ENCODE results near the gene SNCAIP.

DNA sequence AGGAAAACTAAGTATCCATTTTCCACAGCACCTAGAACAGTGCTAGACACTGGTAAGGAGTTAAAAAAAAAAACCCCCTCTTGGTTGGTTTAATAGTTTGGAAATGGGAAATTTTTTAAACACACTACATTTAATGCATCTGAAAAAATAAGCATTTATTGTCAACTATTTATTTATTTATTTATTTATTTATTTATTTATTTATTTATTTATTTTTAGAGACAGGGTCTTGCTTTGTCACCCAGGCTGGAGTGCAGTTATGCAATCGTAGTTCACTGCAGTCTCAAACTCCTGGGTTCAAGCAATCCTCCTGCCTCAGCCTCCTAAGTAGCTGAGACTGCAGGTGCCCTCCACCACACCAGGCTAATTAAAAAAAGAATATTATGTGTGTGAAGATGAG lies 51.6 kb downstream of the SNCAIP start:
- TF ChIP-seq EZH2phosphoT487 (IDR thresholded peaks at IDR 0.05; ENCODE audit: unreplicated experiment) (no peak), CREB1 (CRISPR knock-in tag; IDR thresholded peaks at IDR 0.05; ENCODE audit: low read depth) (no peak), POLR2AphosphoS5 (IDR thresholded peaks at IDR 0.05; ENCODE audit: low read depth) (no peak), EZH2 (IDR thresholded peaks at IDR 0.05; ENCODE audit: low read depth, unreplicated experiment) (no peak), ZNF331 (CRISPR knock-in tag; IDR thresholded peaks at IDR 0.05; ENCODE audit: low read depth) (no peak), ZNF114 (CRISPR knock-in tag; IDR thresholded peaks at IDR 0.05) (no peak), NANOG (IDR thresholded peaks at IDR 0.05; ENCODE audit: borderline replicate concordance) (no peak), STAT1 (IDR thresholded peaks at IDR 0.05; ENCODE audit: unreplicated experiment) (no peak), JUNB (IDR thresholded peaks at IDR 0.05; ENCODE audit: unreplicated experiment) (no peak)
- TF ChIP-seq, protein P1, sequence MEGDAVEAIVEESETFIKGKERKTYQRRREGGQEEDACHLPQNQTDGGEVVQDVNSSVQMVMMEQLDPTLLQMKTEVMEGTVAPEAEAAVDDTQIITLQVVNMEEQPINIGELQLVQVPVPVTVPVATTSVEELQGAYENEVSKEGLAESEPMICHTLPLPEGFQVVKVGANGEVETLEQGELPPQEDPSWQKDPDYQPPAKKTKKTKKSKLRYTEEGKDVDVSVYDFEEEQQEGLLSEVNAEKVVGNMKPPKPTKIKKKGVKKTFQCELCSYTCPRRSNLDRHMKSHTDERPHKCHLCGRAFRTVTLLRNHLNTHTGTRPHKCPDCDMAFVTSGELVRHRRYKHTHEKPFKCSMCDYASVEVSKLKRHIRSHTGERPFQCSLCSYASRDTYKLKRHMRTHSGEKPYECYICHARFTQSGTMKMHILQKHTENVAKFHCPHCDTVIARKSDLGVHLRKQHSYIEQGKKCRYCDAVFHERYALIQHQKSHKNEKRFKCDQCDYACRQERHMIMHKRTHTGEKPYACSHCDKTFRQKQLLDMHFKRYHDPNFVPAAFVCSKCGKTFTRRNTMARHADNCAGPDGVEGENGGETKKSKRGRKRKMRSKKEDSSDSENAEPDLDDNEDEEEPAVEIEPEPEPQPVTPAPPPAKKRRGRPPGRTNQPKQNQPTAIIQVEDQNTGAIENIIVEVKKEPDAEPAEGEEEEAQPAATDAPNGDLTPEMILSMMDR (conservative IDR thresholded peaks at IDR 0.05; ENCODE audit: low read depth in 2 of 2) = no peak
- TF ChIP-seq, protein P2, sequence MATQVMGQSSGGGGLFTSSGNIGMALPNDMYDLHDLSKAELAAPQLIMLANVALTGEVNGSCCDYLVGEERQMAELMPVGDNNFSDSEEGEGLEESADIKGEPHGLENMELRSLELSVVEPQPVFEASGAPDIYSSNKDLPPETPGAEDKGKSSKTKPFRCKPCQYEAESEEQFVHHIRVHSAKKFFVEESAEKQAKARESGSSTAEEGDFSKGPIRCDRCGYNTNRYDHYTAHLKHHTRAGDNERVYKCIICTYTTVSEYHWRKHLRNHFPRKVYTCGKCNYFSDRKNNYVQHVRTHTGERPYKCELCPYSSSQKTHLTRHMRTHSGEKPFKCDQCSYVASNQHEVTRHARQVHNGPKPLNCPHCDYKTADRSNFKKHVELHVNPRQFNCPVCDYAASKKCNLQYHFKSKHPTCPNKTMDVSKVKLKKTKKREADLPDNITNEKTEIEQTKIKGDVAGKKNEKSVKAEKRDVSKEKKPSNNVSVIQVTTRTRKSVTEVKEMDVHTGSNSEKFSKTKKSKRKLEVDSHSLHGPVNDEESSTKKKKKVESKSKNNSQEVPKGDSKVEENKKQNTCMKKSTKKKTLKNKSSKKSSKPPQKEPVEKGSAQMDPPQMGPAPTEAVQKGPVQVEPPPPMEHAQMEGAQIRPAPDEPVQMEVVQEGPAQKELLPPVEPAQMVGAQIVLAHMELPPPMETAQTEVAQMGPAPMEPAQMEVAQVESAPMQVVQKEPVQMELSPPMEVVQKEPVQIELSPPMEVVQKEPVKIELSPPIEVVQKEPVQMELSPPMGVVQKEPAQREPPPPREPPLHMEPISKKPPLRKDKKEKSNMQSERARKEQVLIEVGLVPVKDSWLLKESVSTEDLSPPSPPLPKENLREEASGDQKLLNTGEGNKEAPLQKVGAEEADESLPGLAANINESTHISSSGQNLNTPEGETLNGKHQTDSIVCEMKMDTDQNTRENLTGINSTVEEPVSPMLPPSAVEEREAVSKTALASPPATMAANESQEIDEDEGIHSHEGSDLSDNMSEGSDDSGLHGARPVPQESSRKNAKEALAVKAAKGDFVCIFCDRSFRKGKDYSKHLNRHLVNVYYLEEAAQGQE (IDR thresholded peaks at IDR 0.05; ENCODE audit: unreplicated experiment) = no peak
- TF ChIP-seq, protein P3, sequence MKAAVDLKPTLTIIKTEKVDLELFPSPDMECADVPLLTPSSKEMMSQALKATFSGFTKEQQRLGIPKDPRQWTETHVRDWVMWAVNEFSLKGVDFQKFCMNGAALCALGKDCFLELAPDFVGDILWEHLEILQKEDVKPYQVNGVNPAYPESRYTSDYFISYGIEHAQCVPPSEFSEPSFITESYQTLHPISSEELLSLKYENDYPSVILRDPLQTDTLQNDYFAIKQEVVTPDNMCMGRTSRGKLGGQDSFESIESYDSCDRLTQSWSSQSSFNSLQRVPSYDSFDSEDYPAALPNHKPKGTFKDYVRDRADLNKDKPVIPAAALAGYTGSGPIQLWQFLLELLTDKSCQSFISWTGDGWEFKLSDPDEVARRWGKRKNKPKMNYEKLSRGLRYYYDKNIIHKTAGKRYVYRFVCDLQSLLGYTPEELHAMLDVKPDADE (IDR thresholded peaks at IDR 0.05) = no peak
- TF ChIP-seq, protein P4, sequence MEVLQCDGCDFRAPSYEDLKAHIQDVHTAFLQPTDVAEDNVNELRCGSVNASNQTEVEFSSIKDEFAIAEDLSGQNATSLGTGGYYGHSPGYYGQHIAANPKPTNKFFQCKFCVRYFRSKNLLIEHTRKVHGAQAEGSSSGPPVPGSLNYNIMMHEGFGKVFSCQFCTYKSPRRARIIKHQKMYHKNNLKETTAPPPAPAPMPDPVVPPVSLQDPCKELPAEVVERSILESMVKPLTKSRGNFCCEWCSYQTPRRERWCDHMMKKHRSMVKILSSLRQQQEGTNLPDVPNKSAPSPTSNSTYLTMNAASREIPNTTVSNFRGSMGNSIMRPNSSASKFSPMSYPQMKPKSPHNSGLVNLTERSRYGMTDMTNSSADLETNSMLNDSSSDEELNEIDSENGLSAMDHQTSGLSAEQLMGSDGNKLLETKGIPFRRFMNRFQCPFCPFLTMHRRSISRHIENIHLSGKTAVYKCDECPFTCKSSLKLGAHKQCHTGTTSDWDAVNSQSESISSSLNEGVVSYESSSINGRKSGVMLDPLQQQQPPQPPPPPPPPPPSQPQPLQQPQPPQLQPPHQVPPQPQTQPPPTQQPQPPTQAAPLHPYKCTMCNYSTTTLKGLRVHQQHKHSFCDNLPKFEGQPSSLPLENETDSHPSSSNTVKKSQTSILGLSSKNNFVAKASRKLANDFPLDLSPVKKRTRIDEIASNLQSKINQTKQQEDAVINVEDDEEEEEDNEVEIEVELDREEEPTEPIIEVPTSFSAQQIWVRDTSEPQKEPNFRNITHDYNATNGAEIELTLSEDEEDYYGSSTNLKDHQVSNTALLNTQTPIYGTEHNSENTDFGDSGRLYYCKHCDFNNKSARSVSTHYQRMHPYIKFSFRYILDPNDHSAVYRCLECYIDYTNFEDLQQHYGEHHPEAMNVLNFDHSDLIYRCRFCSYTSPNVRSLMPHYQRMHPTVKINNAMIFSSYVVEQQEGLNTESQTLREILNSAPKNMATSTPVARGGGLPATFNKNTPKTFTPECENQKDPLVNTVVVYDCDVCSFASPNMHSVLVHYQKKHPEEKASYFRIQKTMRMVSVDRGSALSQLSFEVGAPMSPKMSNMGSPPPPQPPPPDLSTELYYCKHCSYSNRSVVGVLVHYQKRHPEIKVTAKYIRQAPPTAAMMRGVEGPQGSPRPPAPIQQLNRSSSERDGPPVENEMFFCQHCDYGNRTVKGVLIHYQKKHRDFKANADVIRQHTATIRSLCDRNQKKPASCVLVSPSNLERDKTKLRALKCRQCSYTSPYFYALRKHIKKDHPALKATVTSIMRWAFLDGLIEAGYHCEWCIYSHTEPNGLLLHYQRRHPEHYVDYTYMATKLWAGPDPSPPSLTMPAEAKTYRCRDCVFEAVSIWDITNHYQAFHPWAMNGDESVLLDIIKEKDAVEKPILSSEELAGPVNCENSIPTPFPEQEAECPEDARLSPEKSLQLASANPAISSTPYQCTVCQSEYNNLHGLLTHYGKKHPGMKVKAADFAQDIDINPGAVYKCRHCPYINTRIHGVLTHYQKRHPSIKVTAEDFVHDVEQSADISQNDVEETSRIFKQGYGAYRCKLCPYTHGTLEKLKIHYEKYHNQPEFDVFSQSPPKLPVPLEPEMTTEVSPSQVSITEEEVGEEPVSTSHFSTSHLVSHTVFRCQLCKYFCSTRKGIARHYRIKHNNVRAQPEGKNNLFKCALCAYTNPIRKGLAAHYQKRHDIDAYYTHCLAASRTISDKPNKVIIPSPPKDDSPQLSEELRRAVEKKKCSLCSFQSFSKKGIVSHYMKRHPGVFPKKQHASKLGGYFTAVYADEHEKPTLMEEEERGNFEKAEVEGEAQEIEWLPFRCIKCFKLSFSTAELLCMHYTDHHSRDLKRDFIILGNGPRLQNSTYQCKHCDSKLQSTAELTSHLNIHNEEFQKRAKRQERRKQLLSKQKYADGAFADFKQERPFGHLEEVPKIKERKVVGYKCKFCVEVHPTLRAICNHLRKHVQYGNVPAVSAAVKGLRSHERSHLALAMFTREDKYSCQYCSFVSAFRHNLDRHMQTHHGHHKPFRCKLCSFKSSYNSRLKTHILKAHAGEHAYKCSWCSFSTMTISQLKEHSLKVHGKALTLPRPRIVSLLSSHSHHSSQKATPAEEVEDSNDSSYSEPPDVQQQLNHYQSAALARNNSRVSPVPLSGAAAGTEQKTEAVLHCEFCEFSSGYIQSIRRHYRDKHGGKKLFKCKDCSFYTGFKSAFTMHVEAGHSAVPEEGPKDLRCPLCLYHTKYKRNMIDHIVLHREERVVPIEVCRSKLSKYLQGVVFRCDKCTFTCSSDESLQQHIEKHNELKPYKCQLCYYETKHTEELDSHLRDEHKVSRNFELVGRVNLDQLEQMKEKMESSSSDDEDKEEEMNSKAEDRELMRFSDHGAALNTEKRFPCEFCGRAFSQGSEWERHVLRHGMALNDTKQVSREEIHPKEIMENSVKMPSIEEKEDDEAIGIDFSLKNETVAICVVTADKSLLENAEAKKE (CRISPR knock-in tag; IDR thresholded peaks at IDR 0.05) = no peak

All from GM23338 (cell line).